GM12878 (cell line): Measurements from ENCODE around the gene ZSWIM7. TPM values are rescaled to one million over a fixed set of nuclear protein-coding genes. Genes with fewer than 3 reads are reported as not detected.

Source experiments
- ATAC-seq: fragments of 200-7000 bp; cut with Tn5 transposase; 3 replicates; pipeline ENCODE4 v1.9.1; 2020; ENCODE audit warnings: mild to moderate bottlenecking, moderate library complexity
- BruUV-seq: library from RNA; stranded (reverse); fragments of 400-500 nt; replicated peaks from 2 replicates; lab custom pipeline; 2021; lab: Mats Ljungman, UMichigan
- CTCF ChIA-PET: fragments of 300-600 bp; sonication (Branson Sonifier 250); formaldehyde crosslinking; extraction: SDS; loops from one replicate; lab custom pipeline; 2021; ENCODE audit warnings: inconsistent platforms; lab: Yijun Ruan, JAX
- POLR2A ChIA-PET: fragments of 350-600 bp; formaldehyde crosslinking; extraction: SDS; loops from one replicate; lab custom pipeline; 2021; ENCODE audit warnings: inconsistent platforms; lab: Charles Lee
- RAD21 ChIA-PET: fragments of 300-600 bp; sonication (Branson Sonifier 250); formaldehyde crosslinking; loops from one replicate; lab custom pipeline; 2023; ENCODE audit warnings: antibody characterized with exemption; ENCODE audit not compliant: unreplicated experiment; lab: Charles Lee
- SMC1A ChIA-PET: fragments of 300-600 bp; sonication (Branson Sonifier 250); formaldehyde crosslinking; loops from one replicate; lab custom pipeline; 2023; ENCODE audit not compliant: unreplicated experiment, uncharacterized antibody; lab: Charles Lee
- DNase-seq: peaks from one replicate; pipeline ENCODE4 v3.0.0-alpha.2; 2011; ENCODE audit warnings: low read depth, low spot score
- FAIRE-seq: peaks from 3 replicates; lab custom pipeline; 2011; peaks lifted over from hg19 to GRCh38; lab: Jason Lieb, UNC
- H2AFZ ChIP-seq: 2 replicates; pipeline ENCODE4 v1.6.0; 2011; ENCODE audit warnings: low read depth, low read length, control low read depth; ENCODE audit not compliant: control insufficient read depth
- H3K27ac ChIP-seq: 2 replicates; pipeline ENCODE4 v1.5.1; 2011; ENCODE audit warnings: control low read depth; ENCODE audit not compliant: control insufficient read depth, insufficient read depth
- H3K27me3 ChIP-seq, 2 experiments: replicated peaks in 1 of 2; 2 replicates each; pipeline versions ENCODE4 v1.6.0 to v1.6.1; 2011; ENCODE audit warnings: low read length in 1 of 2; ENCODE audit not compliant: control insufficient read depth in 2 of 2, insufficient read depth in 2 of 2
- H3K36me3 ChIP-seq, 2 experiments: 2 replicates each; pipeline ENCODE4 v1.5.1; 2011; ENCODE audit warnings: low read length in 1 of 2; ENCODE audit not compliant: control insufficient read depth in 2 of 2, insufficient read depth in 2 of 2
- H3K4me1 ChIP-seq: 2 replicates; pipeline ENCODE4 v1.6.1; 2011; ENCODE audit warnings: mild to moderate bottlenecking, low read length, moderate library complexity, mixed read lengths; ENCODE audit not compliant: control insufficient read depth, insufficient read depth
- H3K4me2 ChIP-seq: 2 replicates; pipeline ENCODE4 v1.6.0; 2011; ENCODE audit warnings: control low read depth; ENCODE audit not compliant: control insufficient read depth, insufficient read depth
- H3K4me3 ChIP-seq: fragments of 200-600 bp; sonication (generic); 2 replicates; pipeline ENCODE4 v1.5.1; 2016
- H3K79me2 ChIP-seq: 2 replicates; pipeline ENCODE4 v1.6.0; 2011; ENCODE audit warnings: low read length; ENCODE audit not compliant: control insufficient read depth, insufficient read depth
- H3K9ac ChIP-seq: 2 replicates; pipeline ENCODE4 v1.8.0; 2011; ENCODE audit warnings: low read length, control low read depth, mixed read lengths; ENCODE audit not compliant: control insufficient read depth, insufficient read depth
- H3K9me3 ChIP-seq: replicated peaks from 3 replicates; pipeline ENCODE4 v1.5.1; 2011; ENCODE audit warnings: mild to moderate bottlenecking, low read length; ENCODE audit not compliant: control insufficient read depth, insufficient read depth
- H4K20me1 ChIP-seq: 2 replicates; pipeline ENCODE4 v1.6.0; 2011; ENCODE audit not compliant: control insufficient read depth, insufficient read depth
- CUX1 ChIP-seq: IDR thresholded peaks from 2 replicates; pipeline ENCODE4 v1.6.1; 2012; ENCODE audit warnings: improper control_type of control experiment, low read depth, low read length; ENCODE audit not compliant: insufficient replicate concordance
- DPF2 ChIP-seq: fragments of 450-650 bp; IDR thresholded peaks from 2 replicates; pipeline ENCODE4 v1.6.1; 2017; ENCODE audit warnings: mild to moderate bottlenecking
- ETV6 ChIP-seq, 2 experiments: fragments of 450-650 bp in 1 of 2; IDR thresholded peaks in 1 of 2; conservative IDR thresholded peaks in 1 of 2; 2 replicates each; pipeline ENCODE4 v1.6.1; 2014; ENCODE audit warnings: antibody characterized with exemption in 1 of 2, borderline replicate concordance in 1 of 2, low read depth in 1 of 2, mild to moderate bottlenecking in 1 of 2, moderate library complexity in 1 of 2
- IKZF1 ChIP-seq: fragments of 450-650 bp; conservative IDR thresholded peaks from 2 replicates; pipeline ENCODE4 v1.6.1; 2017; ENCODE audit warnings: antibody characterized with exemption, mild to moderate bottlenecking
- JUNB ChIP-seq: IDR thresholded peaks from 2 replicates; pipeline ENCODE4 v1.6.1; 2016; ENCODE audit warnings: antibody characterized with exemption, mild to moderate bottlenecking
- MAX ChIP-seq: IDR thresholded peaks from 2 replicates; pipeline ENCODE4 v1.6.1; 2012; ENCODE audit warnings: low read depth, low read length, improper control_type of control experiment
- MEF2A ChIP-seq: IDR thresholded peaks from 2 replicates; pipeline ENCODE4 v1.6.1; 2011; ENCODE audit warnings: low read depth, mild to moderate bottlenecking, low read length, moderate library complexity; ENCODE audit not compliant: insufficient read depth
- MYB ChIP-seq: fragments of 150-350 bp; IDR thresholded peaks from 2 replicates; pipeline ENCODE4 v1.6.1; 2014; ENCODE audit warnings: mild to moderate bottlenecking, low read depth, low read length, borderline replicate concordance
- RFX5 ChIP-seq: IDR thresholded peaks from 2 replicates; pipeline ENCODE4 v1.6.1; 2011; ENCODE audit warnings: low read depth, low read length, improper control_type of control experiment
- SIX5 ChIP-seq: IDR thresholded peaks from 2 replicates; pipeline ENCODE4 v1.6.1; 2011; ENCODE audit warnings: mild to moderate bottlenecking, low read depth, low read length, moderate library complexity; ENCODE audit not compliant: severe bottlenecking
- SREBF1 ChIP-seq: IDR thresholded peaks from 2 replicates; pipeline ENCODE4 v1.6.1; 2012; ENCODE audit warnings: mild to moderate bottlenecking, low read length
- STAT3 ChIP-seq: IDR thresholded peaks from 2 replicates; pipeline ENCODE4 v1.6.1; 2011; ENCODE audit warnings: low read depth, low read length, improper control_type of control experiment
- TAF1 ChIP-seq: IDR thresholded peaks from 2 replicates; pipeline ENCODE4 v1.6.1; 2011; ENCODE audit warnings: mild to moderate bottlenecking, low read depth, low read length, borderline replicate concordance
- ZNF622 ChIP-seq: fragments of 450-650 bp; IDR thresholded peaks from 2 replicates; pipeline ENCODE4 v1.6.1; 2017; ENCODE audit warnings: mild to moderate bottlenecking, inconsistent platforms
- WGBS: methylation state at CpG from one replicate; pipeline ENCODE4 v1.1.6; 2016; ENCODE audit warnings: low lambda C conversion rate; ENCODE audit not compliant: insufficient replicate concordance, insufficient coverage; ENCODE audit errors: missing lambda C conversion rate; 5-methylcytosine and 5-hydroxymethylcytosine counted together
- in situ Hi-C: fragments of 300-500 bp; cut with MboI; formaldehyde crosslinking; loops from 9 replicates; pipeline ENCODE4 v1.14.3; 2018; ENCODE audit warnings: mixed read lengths
- intact Hi-C: fragments of 100-400 bp; cut with micrococcal nuclease; formaldehyde crosslinking; loops from one replicate; pipeline ENCODE4 v1.14.2; 2022; ENCODE audit not compliant: unreplicated experiment
- polyA plus RNA-seq, 11 experiments: library from polyadenylated mRNA; depleted of rRNA in 4 of 11; unstranded in 6 of 11; stranded (reverse) in 5 of 11; fragments of >200 nt; fragmentation: Nextera tagmentation in 4 of 11; fragmentation: Illumina TruSeq in 1 of 11; extraction: Ambion mirVana in 4 of 11; extraction: Trizol in 1 of 11; gene quantifications; 1 replicate in 1 of 11; 2 replicates in 10 of 11; pipeline versions ENCODE4 v1.2.1 to v1.2.3, GENCODE V29; 2011 to 2016; ENCODE audit warnings: inconsistent platforms in 2 of 11, missing spikeins in 2 of 11, low read depth in 1 of 11
- total RNA-seq, 4 experiments: library from RNA; depleted of rRNA in 3 of 4; stranded (reverse); fragments of >200 nt in 3 of 4; fragmentation: Illumina TruSeq in 1 of 4; extraction: Trizol in 1 of 4; gene quantifications; 2 replicates each; pipeline versions ENCODE4 v1.2.1 to v1.2.3, GENCODE V29; 2013 to 2021

The ZSWIM7 gene
- total and polyA plus RNA-seq, 10 of the 15 experiments (the other 5 are each of a cell fraction or from before 2014, with no cell fraction given) = 7.0 to 26.6 (median 9.9) TPM

GRCh38 chr17:16005636-16006035 lies 6.1 kb upstream of the ZSWIM7 start:
- H4K20me1 ChIP-seq = no peaks in the 10 kb centered on the region
- no peak overlapping the region for H2AFZ ChIP-seq
- no TSS peak for BruUV-seq
- H3K79me2 ChIP-seq = peaks cover 15% of the 10 kb centered on the region
- H3K4me2 ChIP-seq = no peak overlapping the region
- FAIRE-seq (no peak), ATAC-seq (no peak), DNase-seq (no peak)
- no peak overlapping the region for H3K4me3 ChIP-seq
- SMC1A ChIA-PET = no interaction called here
- H3K9me3 ChIP-seq = peaks cover 2% of the 10 kb centered on the region
- H3K9ac ChIP-seq = no peak overlapping the region
- POLR2A ChIA-PET = interaction anchor here (0.5 kb wide), 1 partner anchor 148 kb away, joined by 4 read pairs; no protein-coding TSS in a partner anchor
- in situ Hi-C loops (no loop called here), intact Hi-C loops (no loop called here)
- CTCF ChIA-PET = interaction anchor here (1.8 kb wide), 1 partner anchor 516 kb away, joined by 4 read pairs; no protein-coding TSS in a partner anchor
- WGBS = 100% methylated on average over 1 of the region's 1 CpG
- TF ChIP-seq RFX5 = no peak
- TF ChIP-seq MYB = no peak
- no peak for TF ChIP-seq STAT3
- no peak for TF ChIP-seq MEF2A
- TF ChIP-seq SIX5 = no peak
- TF ChIP-seq CUX1 = no peak
- no peak for TF ChIP-seq SREBF1
- TF ChIP-seq JUNB = no peak
- no peak for TF ChIP-seq TAF1
- no peak for TF ChIP-seq ETV6 (conservative IDR thresholded peaks at IDR 0.05 in 1 of 2, IDR thresholded peaks at IDR 0.05 in 1 of 2; ENCODE audit: borderline replicate concordance in 1 of 2, low read depth in 1 of 2)
- no peak for TF ChIP-seq ZNF622
- no peak for TF ChIP-seq MAX
- TF ChIP-seq IKZF1 = no peak
- no peak for TF ChIP-seq DPF2
- no peak overlapping the region for H3K27ac ChIP-seq
- no peaks in the 10 kb centered on the region for H3K27me3 ChIP-seq
- H3K36me3 ChIP-seq = peaks cover 5 to 6% of the 10 kb centered on the region in 2 experiments; a peak in 3 of 4 replicates
- peaks cover 4% of the 10 kb centered on the region for H3K4me1 ChIP-seq
- RAD21 ChIA-PET = interaction anchor here (0.6 kb wide), 1 partner anchor 46 kb away, joined by 5 read pairs; no protein-coding TSS in a partner anchor
